C4-2B (cell line): ENCODE results near the gene GPR37L1.

ENCODE experiments used
- ZFX ChIP-seq: fragments of 450-650 bp; IDR thresholded peaks from 2 replicates; pipeline ENCODE4 v1.6.1; 2017
- TF ChIP-seq, protein P1 (sequence below): fragments of 450-650 bp; conservative IDR thresholded peaks from 2 replicates; pipeline ENCODE4 v1.5.1; 2017; ENCODE audit warnings: mild to moderate bottlenecking

DNA sequence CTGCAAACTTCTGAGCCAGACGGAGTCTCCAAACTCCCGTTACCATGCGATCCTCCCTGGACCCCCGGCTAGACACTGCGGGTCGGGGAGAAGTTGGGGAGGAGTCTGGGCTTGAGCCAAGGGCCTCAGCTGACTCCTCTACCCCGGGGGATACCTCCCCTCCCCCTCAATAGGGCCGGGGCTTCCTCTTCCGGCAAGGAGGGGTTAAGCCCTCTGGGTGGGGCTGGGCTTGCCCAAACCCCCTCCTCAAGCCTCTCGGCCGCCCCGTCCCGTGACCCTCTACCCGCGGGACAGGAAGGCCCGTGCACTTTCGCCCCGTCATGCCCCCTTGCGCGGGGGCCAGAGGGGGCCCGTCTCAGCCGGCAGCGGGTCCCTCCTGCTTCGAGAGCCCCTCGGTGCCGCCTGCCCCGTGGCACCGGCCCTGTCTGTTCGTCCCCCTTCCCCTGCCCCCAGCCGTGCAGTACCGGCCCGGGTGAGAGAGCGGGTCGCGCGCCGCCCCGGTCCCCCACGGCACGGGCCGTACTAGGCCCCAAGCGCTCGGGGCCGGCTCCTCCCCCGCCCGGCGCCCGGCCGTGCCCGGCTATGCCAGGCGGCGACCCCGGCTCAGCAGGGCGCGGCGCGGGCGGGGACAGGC lies 21.2 kb downstream of the GPR37L1 start:
- TF ChIP-seq, protein P1, sequence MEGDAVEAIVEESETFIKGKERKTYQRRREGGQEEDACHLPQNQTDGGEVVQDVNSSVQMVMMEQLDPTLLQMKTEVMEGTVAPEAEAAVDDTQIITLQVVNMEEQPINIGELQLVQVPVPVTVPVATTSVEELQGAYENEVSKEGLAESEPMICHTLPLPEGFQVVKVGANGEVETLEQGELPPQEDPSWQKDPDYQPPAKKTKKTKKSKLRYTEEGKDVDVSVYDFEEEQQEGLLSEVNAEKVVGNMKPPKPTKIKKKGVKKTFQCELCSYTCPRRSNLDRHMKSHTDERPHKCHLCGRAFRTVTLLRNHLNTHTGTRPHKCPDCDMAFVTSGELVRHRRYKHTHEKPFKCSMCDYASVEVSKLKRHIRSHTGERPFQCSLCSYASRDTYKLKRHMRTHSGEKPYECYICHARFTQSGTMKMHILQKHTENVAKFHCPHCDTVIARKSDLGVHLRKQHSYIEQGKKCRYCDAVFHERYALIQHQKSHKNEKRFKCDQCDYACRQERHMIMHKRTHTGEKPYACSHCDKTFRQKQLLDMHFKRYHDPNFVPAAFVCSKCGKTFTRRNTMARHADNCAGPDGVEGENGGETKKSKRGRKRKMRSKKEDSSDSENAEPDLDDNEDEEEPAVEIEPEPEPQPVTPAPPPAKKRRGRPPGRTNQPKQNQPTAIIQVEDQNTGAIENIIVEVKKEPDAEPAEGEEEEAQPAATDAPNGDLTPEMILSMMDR = no peak
- TF ChIP-seq ZFX = peak; percentile 99
